ENCODE measurements around the gene PFKFB4.
A peak's percentile ranks its signal among the peaks of the same experiment; 100 is the strongest.
"Not testable (repeated sequence)": the region's sequence is repeated elsewhere in the genome, so short reads cannot be mapped to it uniquely, and the experiment has no call there.

Gene PFKFB4

DNA sequence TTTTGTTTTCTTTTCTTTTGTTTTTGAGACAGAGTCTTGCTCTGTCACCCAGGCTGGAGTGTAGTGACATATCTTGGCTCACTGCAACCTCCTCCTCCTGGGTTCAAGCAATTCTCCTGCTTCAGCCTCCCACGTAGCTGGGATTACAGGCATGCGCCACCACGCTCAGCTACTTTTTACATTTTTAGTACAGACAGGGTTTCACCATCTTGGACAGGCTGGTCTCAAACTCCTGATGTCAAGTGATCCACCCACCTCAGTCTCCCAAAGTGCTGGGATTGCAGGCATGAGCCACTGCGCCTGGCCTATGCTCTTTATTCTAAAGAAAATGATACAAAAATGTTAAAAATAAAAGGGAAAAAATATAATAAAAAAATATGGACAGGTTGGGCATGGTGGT, 25.9 kb downstream of the PFKFB4 start:
- not testable (repeated sequence) for DNase-seq (ENCODE audit: low read depth)

DNA sequence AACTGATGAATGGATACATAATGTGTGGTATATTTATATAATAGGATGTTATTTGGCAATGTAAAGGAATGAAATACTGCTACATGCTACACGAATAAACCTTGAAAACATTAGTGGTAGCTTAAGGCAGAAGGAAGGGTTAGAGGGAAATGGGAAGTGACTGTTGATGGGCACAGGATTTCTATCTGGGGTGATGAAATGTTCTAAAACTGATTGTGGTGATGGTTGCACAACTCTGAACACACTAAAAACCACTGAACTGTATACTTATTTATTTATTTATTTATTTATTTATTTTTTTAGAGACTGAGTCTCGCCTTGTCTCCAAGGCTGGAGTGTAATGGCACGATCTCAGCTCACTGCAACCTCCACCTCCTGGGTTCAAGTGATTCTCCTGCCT, 27.8 kb downstream of the PFKFB4 start:
- no peak for DNase-seq (ENCODE audit: low read depth)

- DNase-seq (ENCODE audit: low read depth) = no peak
Observed at GRCh38 chr3:48528048-48528447, 28.6 kb downstream of the PFKFB4 start.

DNA sequence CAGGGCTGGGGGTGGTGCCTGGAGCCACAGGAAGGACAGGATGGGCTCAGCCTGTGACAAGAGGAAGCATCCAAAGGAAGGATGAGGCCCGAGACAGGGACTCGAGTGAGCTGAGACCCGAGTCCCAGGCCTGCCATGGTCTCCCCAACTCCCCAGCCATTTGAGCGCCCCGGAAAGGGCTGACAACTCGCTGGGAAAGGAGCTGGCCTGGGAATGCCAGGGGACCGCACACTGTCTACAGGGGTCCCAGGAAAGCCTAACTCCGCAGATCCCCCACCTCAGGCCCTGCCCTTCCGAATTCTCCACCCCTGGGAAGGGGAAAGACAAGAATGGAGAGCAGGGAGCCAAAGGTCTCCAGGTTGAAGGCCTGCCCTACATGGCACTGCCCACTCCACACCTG, 31.6 kb downstream of the PFKFB4 start:
- no peak for DNase-seq (ENCODE audit: low read depth)

DNA sequence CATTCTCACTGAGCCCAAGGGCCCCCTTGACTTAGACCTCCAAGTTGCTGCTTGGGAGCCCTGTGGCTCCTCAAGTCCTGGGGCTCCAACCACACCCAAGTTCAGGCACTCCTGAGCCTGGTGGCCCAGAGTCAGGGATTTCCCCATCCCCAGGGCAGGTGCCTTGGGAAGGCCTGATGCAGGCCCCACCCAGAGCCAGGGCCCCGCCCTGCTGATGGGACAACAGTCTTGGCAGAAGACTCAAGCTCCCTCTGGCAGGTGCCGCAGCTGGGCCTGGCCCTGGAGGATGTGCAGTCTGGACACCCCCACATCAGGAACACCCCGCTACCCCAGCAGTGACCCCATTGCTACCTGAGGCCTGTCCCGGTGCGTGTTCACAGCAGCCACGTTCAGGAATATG, 35.0 kb downstream of the PFKFB4 start:
- DNase-seq (ENCODE audit: low read depth) = no peak

DNA sequence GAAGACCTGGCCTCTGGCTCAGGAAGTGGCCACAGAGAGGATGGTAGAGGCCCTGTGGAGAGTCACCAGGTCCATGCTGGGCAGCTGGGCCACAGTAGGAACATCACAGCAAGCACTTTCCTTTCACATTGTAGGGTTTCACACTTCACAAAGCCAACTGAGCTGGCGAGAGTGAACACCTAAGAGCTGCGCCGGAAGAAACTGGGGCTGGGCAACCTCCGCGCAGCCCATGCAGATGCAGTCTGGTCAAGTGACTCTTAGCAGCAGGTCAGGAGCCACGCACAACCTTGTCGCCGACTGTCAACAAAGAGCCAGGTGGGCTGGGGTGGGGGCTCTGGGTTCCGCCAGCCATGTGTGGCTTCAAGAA, 37.3 kb downstream of the PFKFB4 start:
- DNase-seq (ENCODE audit: low read depth) = no peak

GRCh38 chr3:48518638-48519276, 37.8 kb downstream of the PFKFB4 start:
- no peak for DNase-seq (ENCODE audit: low read depth)

DNA sequence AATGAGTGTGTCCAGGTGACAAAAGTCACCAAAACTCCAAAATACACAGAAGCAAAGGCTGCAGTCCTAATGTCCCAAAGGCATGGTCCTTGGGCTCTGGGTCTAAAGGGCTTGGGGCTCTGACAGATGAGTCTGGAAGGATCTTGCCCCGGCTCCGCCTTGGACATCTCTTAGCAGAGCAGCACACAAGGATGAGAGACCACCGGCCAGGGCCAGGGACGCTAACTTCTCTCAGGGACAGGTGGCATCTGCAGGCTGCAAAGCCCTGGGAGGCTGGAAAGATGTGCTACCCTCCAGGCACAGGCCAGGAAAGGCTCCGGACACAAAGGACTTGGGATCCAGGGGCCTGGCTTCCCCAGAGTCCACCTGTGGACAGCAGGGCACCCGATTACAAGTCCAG, 38.5 kb downstream of the PFKFB4 start:
- DNase-seq (ENCODE audit: low read depth) = no peak

GRCh38 chr3:48516571-48516970, 40.0 kb downstream of the PFKFB4 start:
- no peak for DNase-seq (ENCODE audit: low read depth)

DNA sequence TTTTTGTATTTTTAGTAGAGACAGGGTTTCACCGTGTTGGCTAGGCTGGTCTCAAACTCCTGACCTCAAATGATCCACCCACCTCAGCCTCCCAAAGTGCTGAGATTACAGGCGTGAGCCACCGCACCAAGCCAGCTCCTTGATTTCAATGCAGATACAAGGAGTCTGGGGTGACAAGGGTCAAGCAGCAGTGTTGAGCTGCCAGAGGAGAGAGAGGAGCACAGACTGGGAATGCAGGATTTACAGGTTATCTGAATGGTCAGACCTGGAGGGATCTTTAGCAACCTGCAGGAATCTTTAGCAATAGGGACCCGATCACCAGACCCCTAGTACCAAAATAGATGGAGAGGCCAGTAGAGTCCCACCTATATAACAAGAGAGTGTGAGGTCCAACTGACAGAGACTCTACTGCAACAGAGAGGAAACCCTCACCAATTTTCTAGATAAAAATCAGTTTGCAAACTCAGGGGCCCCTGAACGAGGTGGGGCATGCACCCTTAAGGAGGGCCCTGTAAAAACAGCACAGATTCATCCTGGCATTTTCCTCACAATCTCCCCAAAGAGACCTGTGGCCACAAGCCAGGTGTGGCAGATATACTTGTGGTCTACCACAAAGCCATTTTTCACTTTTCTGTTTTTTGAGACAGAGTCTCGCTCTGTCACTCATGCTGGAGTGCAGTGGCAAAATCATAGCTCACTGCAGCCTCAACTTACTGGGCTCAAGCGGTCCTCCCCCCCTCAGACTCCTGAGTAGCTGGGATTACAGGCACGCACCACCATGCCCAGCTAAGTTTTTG, 42.0 kb downstream of the PFKFB4 start:
- no peak for DNase-seq (ENCODE audit: low read depth)

- no peak for DNase-seq (ENCODE audit: low read depth)
Observed at GRCh38 chr3:48511551-48511950, 45.1 kb downstream of the PFKFB4 start.

DNA sequence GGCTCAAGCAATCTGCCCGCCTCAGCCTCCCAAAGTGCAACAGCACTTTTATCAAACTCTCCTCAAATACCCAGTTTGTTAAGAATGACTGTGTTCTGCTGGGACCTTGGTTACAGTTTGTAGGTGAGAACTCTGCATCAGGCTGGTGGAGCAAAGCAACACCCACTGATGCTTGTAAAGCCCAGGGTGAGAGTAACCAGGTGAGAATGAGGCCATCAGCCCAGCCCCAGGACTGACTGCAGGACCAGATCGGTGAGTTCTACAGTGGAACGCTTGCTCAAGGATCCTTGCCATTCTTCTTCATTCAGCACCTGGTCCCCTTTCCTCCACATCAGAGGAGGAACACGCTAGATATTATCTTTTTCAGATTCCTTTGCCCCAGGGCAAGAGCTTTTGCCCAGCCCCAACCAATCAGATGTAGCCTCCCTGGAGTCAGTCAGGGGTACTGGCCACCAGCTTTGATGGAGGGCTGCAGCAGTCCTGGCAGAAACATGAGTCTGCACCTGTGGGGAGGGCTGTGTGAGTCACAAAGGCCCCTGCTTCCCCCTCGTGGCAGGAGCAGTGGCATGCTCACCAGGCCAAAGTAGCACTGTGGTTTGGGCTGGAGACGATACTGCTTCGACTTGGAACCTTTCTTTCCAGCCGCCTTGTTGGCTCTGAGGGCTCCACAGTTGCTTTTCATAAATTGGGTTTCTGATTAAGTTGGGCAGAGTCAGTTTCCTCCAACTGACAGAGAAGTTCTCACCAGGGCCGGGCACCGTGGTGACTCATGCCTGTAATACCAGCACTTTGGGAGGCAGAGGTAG, 49.1 kb downstream of the PFKFB4 start:
- DNase-seq (ENCODE audit: low read depth) = peak; percentile 60

DNA sequence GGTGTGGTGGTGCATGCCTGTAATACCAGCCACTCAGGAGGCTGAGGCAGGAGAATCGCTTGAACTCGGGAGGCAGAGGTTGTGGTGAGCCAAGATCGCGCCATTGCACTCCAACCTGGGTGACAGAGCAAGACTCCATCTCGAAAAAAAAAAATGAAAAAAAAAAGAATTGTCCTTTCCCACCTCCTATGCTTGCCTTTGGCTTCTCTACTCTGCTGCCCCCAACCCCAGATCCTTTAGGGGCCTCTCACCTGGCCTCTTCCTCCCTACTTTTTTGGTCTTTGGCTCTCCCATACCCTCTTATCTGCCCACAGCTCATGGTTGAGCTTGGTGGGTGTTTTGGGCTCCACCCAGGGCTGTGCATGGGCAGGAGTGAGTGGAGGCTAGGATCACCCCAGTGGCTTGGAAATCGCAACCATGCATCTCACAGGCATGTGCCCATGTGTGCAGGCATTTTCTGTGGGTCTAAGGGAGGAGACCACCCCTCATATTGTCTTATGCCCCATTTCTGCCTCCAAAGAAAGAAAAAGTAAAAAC, 50.6 kb downstream of the PFKFB4 start:
- DNase-seq (ENCODE audit: low read depth) = no peak

- no peak for DNase-seq (ENCODE audit: low read depth)
Observed at GRCh38 chr3:48505146-48505545, 51.5 kb downstream of the PFKFB4 start.

- no peak for DNase-seq (ENCODE audit: low read depth)
Observed at GRCh38 chr3:48504051-48504946, 52.3 kb downstream of the PFKFB4 start, which contains the start of gene SHISA5. TSS of gene SHISA5 (minus strand) at chr3:48504174. CDS start at chr3:48504094, 80 bp downstream.

- no peak for DNase-seq (ENCODE audit: low read depth)
Observed at GRCh38 chr3:48503401-48504050, 53.1 kb downstream of the PFKFB4 start.

DNA sequence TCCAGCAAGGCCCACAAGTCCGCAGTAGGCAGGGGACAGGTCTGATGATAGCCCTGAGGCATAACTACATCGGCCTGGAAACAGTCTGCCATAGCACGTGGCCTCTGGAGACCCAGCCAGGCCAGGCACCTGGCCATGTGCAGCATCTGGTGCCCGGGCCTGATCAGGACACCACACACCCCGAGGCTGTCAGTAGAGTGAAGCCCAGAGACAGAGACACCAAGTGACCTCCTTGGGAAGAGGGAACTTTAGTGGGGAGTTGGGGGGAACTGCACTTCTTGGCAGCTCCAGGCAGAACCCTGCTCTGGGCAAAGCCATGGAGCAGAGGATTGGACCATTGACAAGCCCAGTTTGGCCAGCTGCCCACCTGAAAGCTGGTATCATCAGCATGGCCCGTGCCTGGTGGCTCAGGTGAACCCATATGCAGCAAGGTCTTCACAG, 53.9 kb downstream of the PFKFB4 start:
- DNase-seq (ENCODE audit: low read depth) = no peak

DNA sequence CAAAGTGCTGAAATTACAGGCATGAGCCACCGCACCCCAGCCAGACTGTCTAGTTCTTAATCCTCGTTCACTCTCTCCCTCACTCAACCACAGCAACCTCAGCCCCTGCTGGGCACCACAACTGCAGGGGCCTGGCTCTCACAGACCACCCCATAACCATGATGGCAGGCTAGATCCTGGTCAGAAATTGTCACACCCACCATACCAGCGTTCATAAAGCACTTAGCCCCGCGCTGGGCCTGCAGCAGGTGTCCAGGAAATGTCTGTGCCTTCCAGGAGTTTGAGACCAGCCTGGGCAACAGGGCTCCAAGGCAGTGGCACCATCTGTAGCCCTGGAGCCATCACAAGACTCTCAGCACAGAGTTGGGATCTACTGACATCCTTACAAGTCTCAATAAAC, 54.5 kb downstream of the PFKFB4 start:
- DNase-seq (ENCODE audit: low read depth) = no peak

DNA sequence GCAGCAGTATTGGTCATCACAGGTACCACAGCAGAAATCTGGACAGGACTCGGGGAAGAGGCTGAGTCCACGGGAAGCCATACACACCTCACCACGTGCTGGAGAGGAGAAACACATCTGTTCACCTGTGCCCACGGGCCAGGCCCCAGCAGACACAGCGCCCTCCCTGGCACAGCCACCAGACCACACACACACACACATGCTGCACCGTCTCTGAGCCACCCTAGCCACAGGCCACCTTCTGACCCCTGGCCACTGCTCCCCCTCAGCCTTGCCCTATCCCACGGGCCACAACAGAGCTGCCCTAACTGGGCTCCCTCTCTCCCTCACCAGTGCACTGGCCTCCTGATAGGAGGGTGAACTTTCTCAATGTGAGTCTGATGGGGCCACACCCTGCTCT, 55.4 kb downstream of the PFKFB4 start:
- DNase-seq (ENCODE audit: low read depth) = no peak

GRCh38 chr3:48500656-48501055, 55.9 kb downstream of the PFKFB4 start:
- no peak for DNase-seq (ENCODE audit: low read depth)

- no peak for DNase-seq (ENCODE audit: low read depth)
Observed at GRCh38 chr3:48493203-48493501, 63.5 kb downstream of the PFKFB4 start.

All from stimulated activated CD8-positive, alpha-beta memory T cell treated with anti-CD3 and anti-CD28 coated beads, Interleukin-15, amount 100 ng/mL, for 1 hour (primary cell).